Erythroblast (primary cell): ENCODE results near the gene FOXN4.

Experiments used
- GATA1 ChIP-seq: IDR thresholded peaks from 2 replicates; pipeline ENCODE4 v1.6.1; 2011; ENCODE audit warnings: low read depth, mild to moderate bottlenecking, control low read depth, low read length, moderate library complexity
- POLR2A ChIP-seq: IDR thresholded peaks from 2 replicates; pipeline ENCODE4 v1.6.1; 2011; ENCODE audit warnings: mild to moderate bottlenecking, low read length

DNA sequence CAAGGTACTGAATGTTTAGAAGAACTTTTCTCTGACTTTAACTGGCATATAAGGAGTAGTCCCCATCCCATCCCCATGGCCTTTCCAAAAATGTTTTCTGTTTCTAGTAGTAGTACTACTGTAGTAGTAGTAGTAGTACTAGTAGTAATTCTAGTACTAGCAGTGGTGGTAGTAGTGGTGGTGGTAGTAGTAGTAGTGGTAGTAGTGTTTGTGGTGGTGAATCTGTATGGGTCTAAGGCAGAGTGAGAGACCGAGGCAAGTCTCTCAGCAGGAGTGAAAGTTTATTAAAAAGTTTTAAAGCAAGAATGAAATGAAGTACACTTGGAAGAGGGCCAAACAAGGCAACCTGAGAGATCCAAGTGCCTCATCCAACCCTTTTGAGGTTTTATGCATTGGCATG, 58.6 kb downstream of the FOXN4 start:
- TF ChIP-seq POLR2A (no peak), GATA1 (no peak)
